T1000 (cell line): ENCODE results near the gene EHD4.

Experiments
- DNase-seq: peaks from one replicate; lab custom pipeline; 2025; ENCODE audit warnings: mixed read lengths; lab: John Stamatoyannopoulos, UW

The EHD4 gene

GRCh38 chr15:41972253-41973242, at the start of gene EHD4:
EHD4 (minus strand) TSS chr15:41972557; CDS start chr15:41972494, 63 bp downstream.
- DNase-seq = peak; percentile 87

- DNase-seq = no peak
Measured at GRCh38 chr15:42021593-42021992, 49.2 kb upstream of the EHD4 start.

GRCh38 chr15:42020713-42021273, 48.4 kb upstream of the EHD4 start, which contains the start of gene PLA2G4E:
PLA2G4E (minus strand) TSS chr15:42021042; CDS start chr15:42021030, 12 bp downstream.
- no peak for DNase-seq

- DNase-seq = no peak
Measured at GRCh38 chr15:42018306-42019224, 46.2 kb upstream of the EHD4 start.

DNA sequence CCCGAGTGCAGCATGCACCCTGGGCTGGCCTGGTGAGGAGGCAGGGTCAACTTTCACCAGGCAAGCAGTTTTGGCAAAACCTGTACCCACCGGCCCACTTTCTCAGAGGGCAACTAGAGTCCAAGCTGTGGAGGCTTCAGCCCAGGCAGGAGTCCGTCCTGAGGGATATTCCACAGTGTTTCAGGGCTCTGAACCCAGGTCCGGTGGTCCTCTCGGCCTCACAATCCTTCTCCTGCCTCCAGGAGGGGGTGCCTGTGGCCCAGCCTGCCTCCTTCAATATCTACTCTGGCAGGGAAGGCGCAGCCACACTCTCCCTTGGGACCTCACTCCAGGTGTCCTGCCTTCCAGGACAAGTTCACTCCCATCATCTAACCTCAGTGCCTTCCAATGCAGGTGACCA, 44.6 kb upstream of the EHD4 start:
- no peak for DNase-seq

DNA sequence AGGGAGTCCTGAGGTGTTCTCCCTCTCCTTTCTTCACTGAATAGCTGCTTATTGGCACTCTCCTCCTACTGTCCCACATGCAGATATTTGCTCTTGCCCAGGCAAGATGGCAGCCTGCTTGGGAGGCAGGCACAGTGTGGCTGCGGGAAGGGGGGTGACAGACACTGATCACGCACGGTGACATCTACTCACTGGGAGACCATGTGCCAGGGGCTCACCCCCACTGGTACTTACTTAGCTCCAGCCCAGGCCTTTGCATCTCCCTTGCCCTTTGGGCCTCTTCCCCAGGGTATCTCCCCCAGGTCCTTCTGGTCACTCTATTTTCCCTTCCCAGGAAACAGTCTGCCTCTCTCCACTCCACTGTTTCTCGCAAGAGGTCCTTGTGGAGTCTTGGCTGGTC, 42.0 kb upstream of the EHD4 start:
- no peak for DNase-seq

- DNase-seq = no peak
Measured at GRCh38 chr15:42012928-42013482, 40.6 kb upstream of the EHD4 start.

GRCh38 chr15:42012241-42012640, 39.9 kb upstream of the EHD4 start:
- DNase-seq = no peak

DNA sequence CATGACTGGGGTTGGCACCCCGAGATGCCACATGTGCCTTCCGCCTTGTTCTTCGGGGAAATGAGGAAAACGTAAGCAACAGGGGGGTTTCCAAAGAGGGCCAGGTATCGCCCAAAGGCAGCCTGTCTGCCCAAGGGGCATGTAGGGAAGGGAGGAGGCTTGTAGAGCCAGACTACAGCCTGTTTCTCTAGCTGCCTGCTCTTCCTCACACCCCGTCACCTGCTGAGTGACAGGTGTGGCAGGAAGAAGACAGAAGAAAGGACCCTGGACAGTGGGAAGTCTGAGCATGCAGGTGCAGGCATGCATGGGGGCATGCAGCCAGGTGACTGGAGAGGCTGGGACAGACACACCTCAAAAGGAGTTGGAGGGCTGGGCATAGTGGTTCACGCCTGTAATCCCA, 38.7 kb upstream of the EHD4 start:
- no peak for DNase-seq

DNA sequence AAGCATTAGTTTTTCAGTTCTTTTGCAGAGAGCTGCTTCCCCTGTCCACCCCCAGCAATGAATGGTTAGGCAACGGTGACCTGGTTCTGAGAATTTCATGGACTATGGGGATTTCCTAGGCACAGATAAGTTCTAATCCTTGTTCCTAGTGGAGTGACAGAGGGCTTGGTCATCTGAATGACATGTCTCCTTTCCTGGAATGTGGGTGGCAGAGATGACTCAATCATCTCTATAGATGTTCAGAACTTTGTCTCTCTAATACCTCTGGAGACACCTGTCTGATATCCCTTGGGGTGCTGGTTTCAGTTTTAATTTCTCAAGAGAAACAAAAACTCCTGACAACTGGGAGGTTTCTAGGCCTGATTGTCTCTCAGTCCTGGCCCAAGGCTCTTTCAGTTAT, 38.1 kb upstream of the EHD4 start:
- no peak for DNase-seq

DNA sequence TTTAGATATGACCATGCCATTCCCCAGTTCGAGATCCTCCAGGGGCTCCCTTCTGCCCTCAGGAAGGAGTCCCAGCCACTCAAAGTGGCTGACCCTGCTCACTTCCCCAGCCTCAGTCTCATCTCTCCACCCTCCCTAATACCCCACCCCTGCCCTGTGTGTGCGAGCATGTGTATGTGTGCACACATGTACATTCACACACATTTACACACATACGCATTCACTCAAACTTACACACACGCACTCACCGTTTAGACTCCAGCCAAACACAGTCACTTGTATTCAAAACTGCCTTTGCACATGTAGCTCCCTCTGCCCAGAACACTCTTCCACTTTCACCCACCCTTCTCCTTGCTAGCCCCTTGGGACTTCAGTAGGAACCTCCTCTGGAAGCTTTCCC, 37.1 kb upstream of the EHD4 start:
- DNase-seq = no peak

- no peak for DNase-seq
Measured at GRCh38 chr15:42009022-42009421, 36.7 kb upstream of the EHD4 start.

- no peak for DNase-seq
Measured at GRCh38 chr15:42007386-42007785, 35.0 kb upstream of the EHD4 start.

DNA sequence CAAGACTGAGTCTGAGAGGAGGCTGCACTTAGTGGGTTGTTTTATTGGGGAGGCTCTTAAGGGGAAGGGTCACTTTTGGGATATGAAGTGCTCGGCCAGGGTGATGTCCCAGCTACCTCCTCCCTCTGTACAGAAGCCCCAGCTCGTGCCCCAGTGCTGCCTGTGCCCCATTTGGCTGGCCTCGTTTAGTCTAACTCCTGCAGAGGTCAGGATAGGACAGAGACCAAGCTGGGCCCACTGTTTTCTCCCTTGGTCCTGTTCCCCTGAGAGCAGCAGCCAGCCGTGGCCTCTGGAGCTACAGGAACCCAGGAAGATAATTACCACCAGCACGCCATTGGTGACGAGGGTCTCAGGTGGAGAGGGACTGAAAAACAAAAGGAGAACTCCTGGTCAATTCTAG, 30.0 kb upstream of the EHD4 start:
- DNase-seq = no peak

GRCh38 chr15:42001236-42001635, 28.9 kb upstream of the EHD4 start:
- DNase-seq = no peak

- DNase-seq = no peak
Measured at GRCh38 chr15:41999290-42000285, 27.2 kb upstream of the EHD4 start.

DNA sequence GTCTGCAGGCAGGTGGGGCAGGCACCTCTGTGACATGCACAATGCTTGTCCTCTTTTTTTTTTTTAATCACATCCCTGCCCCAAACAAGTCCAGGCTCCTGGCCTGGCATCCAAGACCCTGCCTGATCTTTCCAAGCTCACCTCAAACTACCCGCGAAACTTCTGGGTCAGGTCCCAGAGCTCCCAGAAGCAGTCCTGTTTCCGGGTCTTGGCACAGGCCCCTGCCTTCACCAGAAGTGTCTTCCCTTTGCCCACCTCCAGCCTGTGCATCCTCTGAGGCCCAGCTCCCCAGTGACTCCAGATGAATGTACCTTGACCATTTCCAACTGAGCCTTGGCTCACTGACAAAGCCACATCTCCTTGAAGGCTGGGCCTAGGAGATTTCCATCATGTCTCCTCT, 25.5 kb upstream of the EHD4 start:
- DNase-seq = no peak

- no peak for DNase-seq
Measured at GRCh38 chr15:41996921-41997592, 24.7 kb upstream of the EHD4 start.

DNA sequence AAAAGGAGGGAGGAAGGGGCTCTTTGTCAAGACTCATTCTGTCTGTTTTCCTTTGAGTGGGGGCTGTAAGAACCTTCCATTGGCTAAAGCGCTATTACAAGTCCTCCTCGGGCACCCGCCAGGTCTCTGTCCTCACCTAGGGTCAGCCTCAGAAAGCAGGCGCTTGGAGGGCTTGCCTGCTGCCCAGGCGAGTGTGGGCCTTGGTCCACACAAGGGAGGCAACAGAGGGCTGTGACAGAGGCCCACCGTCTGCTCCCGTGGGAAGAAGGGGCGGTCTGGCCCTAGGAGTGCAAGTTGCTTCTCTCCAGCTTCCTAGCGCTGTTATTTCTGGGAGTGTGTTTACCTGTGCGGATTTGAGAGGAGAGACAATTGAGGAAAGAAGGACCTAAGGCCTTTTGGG, 24.0 kb upstream of the EHD4 start:
- no peak for DNase-seq

- DNase-seq = no peak
Measured at GRCh38 chr15:41995476-41995855, 23.1 kb upstream of the EHD4 start.
